ENCODE results near the gene CCDC88A.
"Not testable (repeated sequence)": the region's sequence is repeated elsewhere in the genome, so short reads cannot be mapped to it uniquely, and the experiment has no call there.

Gene CCDC88A

GRCh38 chr2:55268907-55269644 lies 150.6 kb downstream of the CCDC88A start, which contains the start of gene MTIF2:
Gene MTIF2 (minus strand): TSS chr2:55269231. CDS start chr2:55263858, 5,373 bp downstream.
- Histone ChIP-seq H3K27ac (ENCODE audit: low read depth, low read length, severe bottlenecking) (peak within 1 kb of the TSS; percentile 77), H3K36me3 (ENCODE audit: control insufficient read depth, insufficient read depth, low read length) (peaks cover 14% of the 10 kb centered on the region), H3K4me3 (ENCODE audit: extremely low read depth, insufficient read depth, low read length, poor library complexity, severe bottlenecking) (peak within 1 kb of the TSS; percentile 84), H3K9me3 (ENCODE audit: control insufficient read depth, low read length) (no peaks in the 10 kb centered on the region), H3K4me1 (ENCODE audit: control insufficient read depth, insufficient read depth, low read length, poor library complexity, severe bottlenecking) (peaks cover 4% of the 10 kb centered on the region)
- WGBS, 2 experiments (ENCODE audit: insufficient coverage in 2 of 2), result 0 to 1% methylated on average over 32 to 39 of the region's 43 CpGs

GRCh38 chr2:55268288-55268906 lies 151.3 kb downstream of the CCDC88A start:
- no peaks in the 10 kb centered on the region for H3K9me3 ChIP-seq (ENCODE audit: control insufficient read depth, low read length)
- 10 to 24% methylated on average over 11 to 13 of the region's 13 CpGs for WGBS, 2 experiments (ENCODE audit: insufficient coverage in 2 of 2)
- H3K27ac ChIP-seq (ENCODE audit: low read depth, low read length, severe bottlenecking), result peak overlapping the region; percentile 77
- H3K4me3 ChIP-seq (ENCODE audit: extremely low read depth, insufficient read depth, low read length, poor library complexity, severe bottlenecking), result peak overlapping the region; percentile 84
- H3K36me3 ChIP-seq (ENCODE audit: control insufficient read depth, insufficient read depth, low read length), result peaks cover 20% of the 10 kb centered on the region
- H3K4me1 ChIP-seq (ENCODE audit: control insufficient read depth, insufficient read depth, low read length, poor library complexity, severe bottlenecking), result peaks cover 4% of the 10 kb centered on the region

- WGBS, 2 experiments (ENCODE audit: insufficient coverage in 2 of 2), result no CpG with 5 or more reads among the region's 3 CpGs
- H3K27ac ChIP-seq (ENCODE audit: low read depth, low read length, severe bottlenecking), result not testable (repeated sequence)
Measured at GRCh38 chr2:55259586-55259985, 160.1 kb downstream of the CCDC88A start.

GRCh38 chr2:55252832-55253231 lies 166.8 kb downstream of the CCDC88A start:
- Histone ChIP-seq H3K4me1 (ENCODE audit: control insufficient read depth, insufficient read depth, low read length, poor library complexity, severe bottlenecking) (no peaks in the 10 kb centered on the region), H3K9me3 (ENCODE audit: control insufficient read depth, low read length) (no peaks in the 10 kb centered on the region), H3K4me3 (ENCODE audit: extremely low read depth, insufficient read depth, low read length, poor library complexity, severe bottlenecking) (no peak overlapping the region), H3K36me3 (ENCODE audit: control insufficient read depth, insufficient read depth, low read length) (peaks cover 42% of the 10 kb centered on the region), H3K27ac (ENCODE audit: low read depth, low read length, severe bottlenecking) (no peak overlapping the region)
- 80% methylated on average over 1 of the region's 3 CpGs; no CpG with 5 or more reads in 1 of the 2 experiments for WGBS, 2 experiments (ENCODE audit: insufficient coverage in 2 of 2)

More at GRCh38 chr2:55259586-55259985, 160.1 kb downstream of the CCDC88A start:
- H3K36me3 ChIP-seq (ENCODE audit: control insufficient read depth, insufficient read depth, low read length), result peaks cover 53% of the 10 kb centered on the region
- not testable (repeated sequence) for H3K4me3 ChIP-seq (ENCODE audit: extremely low read depth, insufficient read depth, low read length, poor library complexity, severe bottlenecking); H3K4me1 ChIP-seq (ENCODE audit: control insufficient read depth, insufficient read depth, low read length, poor library complexity, severe bottlenecking); H3K9me3 ChIP-seq (ENCODE audit: control insufficient read depth, low read length)

- Histone ChIP-seq H3K27ac (ENCODE audit: low read depth, low read length, severe bottlenecking) (no peak overlapping the region), H3K36me3 (ENCODE audit: control insufficient read depth, insufficient read depth, low read length) (peaks cover 50% of the 10 kb centered on the region), H3K4me3 (ENCODE audit: extremely low read depth, insufficient read depth, low read length, poor library complexity, severe bottlenecking) (no peak overlapping the region), H3K4me1 (ENCODE audit: control insufficient read depth, insufficient read depth, low read length, poor library complexity, severe bottlenecking) (no peaks in the 10 kb centered on the region), H3K9me3 (ENCODE audit: control insufficient read depth, low read length) (no peaks in the 10 kb centered on the region)
- WGBS, 2 experiments (ENCODE audit: insufficient coverage in 2 of 2), result 71 to 100% methylated on average over 1 to 5 of the region's 5 CpGs
Measured at GRCh38 chr2:55247025-55247424, 172.6 kb downstream of the CCDC88A start.

GRCh38 chr2:55245411-55245810 lies 174.2 kb downstream of the CCDC88A start:
- Histone ChIP-seq H3K36me3 (ENCODE audit: control insufficient read depth, insufficient read depth, low read length) (peaks cover 53% of the 10 kb centered on the region), H3K27ac (ENCODE audit: low read depth, low read length, severe bottlenecking) (no peak overlapping the region), H3K4me3 (ENCODE audit: extremely low read depth, insufficient read depth, low read length, poor library complexity, severe bottlenecking) (no peak overlapping the region), H3K9me3 (ENCODE audit: control insufficient read depth, low read length) (no peaks in the 10 kb centered on the region), H3K4me1 (ENCODE audit: control insufficient read depth, insufficient read depth, low read length, poor library complexity, severe bottlenecking) (no peaks in the 10 kb centered on the region)
- 93 to 94% methylated on average over 3 of the region's 5 CpGs for WGBS, 2 experiments (ENCODE audit: insufficient coverage in 2 of 2)

GRCh38 chr2:55242617-55243016 lies 177.0 kb downstream of the CCDC88A start:
- Histone ChIP-seq H3K27ac (ENCODE audit: low read depth, low read length, severe bottlenecking) (no peak overlapping the region), H3K4me1 (ENCODE audit: control insufficient read depth, insufficient read depth, low read length, poor library complexity, severe bottlenecking) (no peaks in the 10 kb centered on the region), H3K4me3 (ENCODE audit: extremely low read depth, insufficient read depth, low read length, poor library complexity, severe bottlenecking) (no peak overlapping the region), H3K36me3 (ENCODE audit: control insufficient read depth, insufficient read depth, low read length) (peaks cover 49% of the 10 kb centered on the region), H3K9me3 (ENCODE audit: control insufficient read depth, low read length) (no peaks in the 10 kb centered on the region)
- WGBS, 2 experiments (ENCODE audit: insufficient coverage in 2 of 2), result no CpG with 5 or more reads among the region's 1 CpG

- not testable (repeated sequence) for H3K4me3 ChIP-seq (ENCODE audit: extremely low read depth, insufficient read depth, low read length, poor library complexity, severe bottlenecking); H3K4me1 ChIP-seq (ENCODE audit: control insufficient read depth, insufficient read depth, low read length, poor library complexity, severe bottlenecking); H3K9me3 ChIP-seq (ENCODE audit: control insufficient read depth, low read length); H3K27ac ChIP-seq (ENCODE audit: low read depth, low read length, severe bottlenecking)
- 96 to 98% methylated on average over 7 to 8 of the region's 8 CpGs for WGBS, 2 experiments (ENCODE audit: insufficient coverage in 2 of 2)
- peaks cover 41% of the 10 kb centered on the region for H3K36me3 ChIP-seq (ENCODE audit: control insufficient read depth, insufficient read depth, low read length)
Measured at GRCh38 chr2:55241582-55241981, 178.1 kb downstream of the CCDC88A start.

- Histone ChIP-seq H3K36me3 (ENCODE audit: control insufficient read depth, insufficient read depth, low read length) (peaks cover 51% of the 10 kb centered on the region), H3K4me1 (ENCODE audit: control insufficient read depth, insufficient read depth, low read length, poor library complexity, severe bottlenecking) (peaks cover 6% of the 10 kb centered on the region), H3K4me3 (ENCODE audit: extremely low read depth, insufficient read depth, low read length, poor library complexity, severe bottlenecking) (no peak overlapping the region), H3K9me3 (ENCODE audit: control insufficient read depth, low read length) (no peaks in the 10 kb centered on the region), H3K27ac (ENCODE audit: low read depth, low read length, severe bottlenecking) (no peak overlapping the region)
- no CpG with 5 or more reads among the region's 4 CpGs for WGBS, 2 experiments (ENCODE audit: insufficient coverage in 2 of 2)
Measured at GRCh38 chr2:55239656-55240222, 179.9 kb downstream of the CCDC88A start.

Measured in mesodermal cell (in vitro differentiated cells).